Neutrophil (primary cell): Measurements from ENCODE around the gene SYCP2L.
"Not testable (repeated sequence)": the region's sequence is repeated elsewhere in the genome, so short reads cannot be mapped to it uniquely, and the experiment has no call there.

Experiments
- H3K27ac ChIP-seq: fragments of 200-600 bp; sonication (generic); 2 replicates; pipeline ENCODE4 v1.5.1; 2016; ENCODE audit warnings: mild to moderate bottlenecking, moderate library complexity
- H3K27me3 ChIP-seq: fragments of 200-600 bp; sonication (generic); 2 replicates; pipeline ENCODE4 v1.6.0; 2016; ENCODE audit warnings: mild to moderate bottlenecking
- H3K36me3 ChIP-seq: fragments of 200-600 bp; sonication (generic); 2 replicates; pipeline ENCODE4 v1.5.1; 2017
- H3K4me1 ChIP-seq, 2 experiments: fragments of 200-600 bp in 1 of 2; sonication (generic) in 1 of 2; 1 replicate in 1 of 2; 2 replicates in 1 of 2; pipeline versions ENCODE4 v1.5.1 to v1.6.1; 2013 to 2016; ENCODE audit warnings: low read depth in 1 of 2, low read length in 1 of 2, mild to moderate bottlenecking in 1 of 2, moderate library complexity in 1 of 2; ENCODE audit not compliant: control insufficient read depth in 1 of 2, insufficient read depth in 1 of 2
- H3K4me3 ChIP-seq, 2 experiments: fragments of 200-600 bp in 1 of 2; sonication (generic) in 1 of 2; 1 replicate in 1 of 2; 2 replicates in 1 of 2; pipeline ENCODE4 v1.5.1; 2013 to 2016; ENCODE audit warnings: low read depth in 1 of 2, low read length in 1 of 2, mild to moderate bottlenecking in 1 of 2, moderate library complexity in 1 of 2
- H3K9me3 ChIP-seq: fragments of 200-600 bp; sonication (generic); 2 replicates; pipeline ENCODE4 v1.5.1; 2016
- TF ChIP-seq, protein P1 (sequence below): fragments of 200-600 bp; sonication (generic); IDR thresholded peaks from 2 replicates; pipeline ENCODE4 v1.5.1; 2016; ENCODE audit warnings: antibody characterized with exemption

SYCP2L gene

DNA sequence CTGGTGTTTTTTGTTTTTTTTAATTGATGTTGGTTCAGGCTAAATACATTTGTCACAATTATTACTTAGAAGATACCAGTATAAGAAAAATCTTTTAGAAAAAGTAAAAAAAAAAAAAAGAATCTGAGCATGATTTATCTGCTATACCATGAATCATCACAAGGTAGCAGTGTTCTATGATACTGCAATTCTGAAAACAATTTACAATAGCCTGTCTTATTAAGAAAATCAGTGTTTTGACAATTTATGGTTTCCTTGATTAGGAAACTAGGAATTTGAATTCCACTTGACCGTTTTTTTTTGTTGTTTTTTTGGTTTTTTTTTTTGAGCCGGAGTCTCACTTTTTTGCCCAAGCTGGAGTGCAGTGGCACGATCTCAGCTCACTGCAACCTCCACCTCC lies 39.2 kb upstream of the SYCP2L start:
- Histone ChIP-seq H3K4me1 (no peaks in the 10 kb centered on the region), H3K4me3 (no peak overlapping the region), H3K9me3 (no peaks in the 10 kb centered on the region), H3K27ac (no peak overlapping the region), H3K36me3 (no peaks in the 10 kb centered on the region), H3K27me3 (peaks cover 31% of the 10 kb centered on the region)
- TF ChIP-seq, protein P1, sequence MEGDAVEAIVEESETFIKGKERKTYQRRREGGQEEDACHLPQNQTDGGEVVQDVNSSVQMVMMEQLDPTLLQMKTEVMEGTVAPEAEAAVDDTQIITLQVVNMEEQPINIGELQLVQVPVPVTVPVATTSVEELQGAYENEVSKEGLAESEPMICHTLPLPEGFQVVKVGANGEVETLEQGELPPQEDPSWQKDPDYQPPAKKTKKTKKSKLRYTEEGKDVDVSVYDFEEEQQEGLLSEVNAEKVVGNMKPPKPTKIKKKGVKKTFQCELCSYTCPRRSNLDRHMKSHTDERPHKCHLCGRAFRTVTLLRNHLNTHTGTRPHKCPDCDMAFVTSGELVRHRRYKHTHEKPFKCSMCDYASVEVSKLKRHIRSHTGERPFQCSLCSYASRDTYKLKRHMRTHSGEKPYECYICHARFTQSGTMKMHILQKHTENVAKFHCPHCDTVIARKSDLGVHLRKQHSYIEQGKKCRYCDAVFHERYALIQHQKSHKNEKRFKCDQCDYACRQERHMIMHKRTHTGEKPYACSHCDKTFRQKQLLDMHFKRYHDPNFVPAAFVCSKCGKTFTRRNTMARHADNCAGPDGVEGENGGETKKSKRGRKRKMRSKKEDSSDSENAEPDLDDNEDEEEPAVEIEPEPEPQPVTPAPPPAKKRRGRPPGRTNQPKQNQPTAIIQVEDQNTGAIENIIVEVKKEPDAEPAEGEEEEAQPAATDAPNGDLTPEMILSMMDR, result no peak

DNA sequence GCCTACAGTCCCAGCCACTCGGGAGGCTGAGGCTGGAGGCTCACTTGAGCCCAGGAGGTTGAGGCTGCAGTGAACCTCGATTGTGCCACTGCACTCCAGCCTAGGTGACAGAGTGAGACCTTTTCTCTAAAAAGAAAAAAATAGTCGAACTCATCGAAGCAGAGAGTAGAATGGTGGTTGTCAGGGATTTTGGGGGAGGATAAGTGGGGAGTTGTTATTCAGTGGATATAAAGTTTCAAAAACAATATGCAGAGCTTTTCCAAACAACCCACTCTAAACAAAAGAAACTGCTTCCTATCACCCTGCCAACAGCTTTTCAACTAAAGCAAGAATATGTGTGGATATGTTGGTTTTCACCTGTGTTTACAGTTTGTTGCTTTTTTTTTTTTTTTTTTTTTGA lies 37.0 kb upstream of the SYCP2L start:
- Histone ChIP-seq H3K4me1 (no peaks in the 10 kb centered on the region), H3K27me3 (peaks cover 16% of the 10 kb centered on the region), H3K27ac (no peak overlapping the region), H3K9me3 (peaks cover 3% of the 10 kb centered on the region), H3K36me3 (no peaks in the 10 kb centered on the region), H3K4me3 (no peak overlapping the region)
- TF ChIP-seq, protein P1, result no peak

DNA sequence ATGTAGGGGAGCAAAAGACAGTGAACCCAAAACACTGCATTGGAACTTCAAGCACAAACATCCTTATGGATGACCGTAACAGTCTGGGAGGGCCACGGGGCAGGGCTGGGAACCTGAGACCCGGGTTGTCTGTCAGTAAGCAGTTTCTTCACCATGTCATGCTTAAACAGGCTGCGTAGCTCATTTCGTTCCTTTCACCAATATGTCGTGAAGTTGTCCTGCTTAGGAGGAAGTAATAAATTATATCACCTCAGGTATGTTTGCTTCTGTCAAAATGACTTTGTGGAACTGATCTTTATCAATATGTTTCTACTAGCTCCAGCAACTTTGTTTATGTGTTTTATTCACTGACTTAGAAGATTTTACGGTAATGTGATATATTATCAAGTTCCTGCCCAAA lies 36.1 kb upstream of the SYCP2L start:
- Histone ChIP-seq H3K27me3 (peaks cover 16% of the 10 kb centered on the region), H3K4me1 (no peaks in the 10 kb centered on the region), H3K4me3 (no peak overlapping the region), H3K36me3 (no peaks in the 10 kb centered on the region), H3K27ac (no peak overlapping the region), H3K9me3 (peaks cover 3% of the 10 kb centered on the region)
- TF ChIP-seq, protein P1, result no peak

DNA sequence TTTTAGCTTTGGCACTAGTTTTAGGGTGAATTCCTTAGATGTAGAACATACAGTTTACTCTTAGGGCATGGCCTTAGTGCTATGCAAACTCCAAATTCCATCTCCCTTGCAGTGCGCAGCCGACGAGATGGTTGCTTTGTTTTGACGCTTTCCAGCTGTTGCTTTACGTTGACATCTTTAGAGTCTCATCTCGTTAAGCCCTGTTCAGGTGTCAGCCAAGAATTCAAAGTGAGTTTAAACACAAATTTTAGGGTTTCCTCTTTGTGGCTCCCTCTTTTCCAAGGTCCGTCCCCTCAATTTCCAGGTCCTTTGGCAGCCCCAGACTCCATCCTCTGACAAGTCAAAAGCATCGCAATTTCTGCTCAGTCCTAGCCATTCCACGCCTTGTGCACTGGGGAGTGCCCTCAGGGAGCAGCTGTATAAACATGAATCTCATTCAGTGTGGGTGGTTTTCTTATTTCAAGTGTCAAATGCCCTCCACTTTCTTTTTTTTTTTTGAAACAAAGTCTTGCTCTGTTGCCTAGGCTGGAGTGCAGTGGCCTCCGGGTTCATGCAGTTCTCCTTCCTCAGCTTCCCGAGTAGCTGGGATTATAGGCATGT lies 34.4 kb upstream of the SYCP2L start:
- H3K4me1 ChIP-seq, result no peaks in the 10 kb centered on the region
- TF ChIP-seq, protein P1, result no peak

DNA sequence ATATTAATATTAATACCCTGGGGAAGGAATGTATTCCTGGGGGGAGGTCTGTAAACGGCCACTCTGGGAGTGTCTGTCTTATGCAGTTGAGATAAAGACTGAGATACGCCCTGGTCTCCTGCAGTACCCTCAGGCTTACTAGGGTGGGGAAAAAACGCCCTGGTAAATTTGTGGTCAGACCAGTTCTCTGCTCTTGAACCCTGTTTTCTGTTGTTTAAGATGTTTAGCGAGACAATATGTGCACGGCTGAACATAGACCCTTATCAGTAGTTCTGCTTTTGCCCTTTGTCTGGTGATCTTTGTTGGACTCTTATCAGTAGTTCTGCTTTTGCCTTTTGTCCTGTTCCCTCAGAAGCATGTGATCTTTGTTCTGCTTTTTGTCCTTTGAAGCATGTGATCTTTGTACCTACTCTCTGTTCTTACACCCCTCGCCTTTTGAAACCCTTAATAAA lies 33.0 kb upstream of the SYCP2L start:
- not testable (repeated sequence) for H3K4me1 ChIP-seq, H3K27ac ChIP-seq, H3K36me3 ChIP-seq, H3K9me3 ChIP-seq, H3K4me3 ChIP-seq
- peaks cover 12% of the 10 kb centered on the region for H3K27me3 ChIP-seq

More for the DNA sequence above, 34.4 kb upstream of the SYCP2L start:
- no peaks in the 10 kb centered on the region for H3K36me3 ChIP-seq
- no peak overlapping the region for H3K4me3 ChIP-seq
- H3K27ac ChIP-seq, result no peak overlapping the region
- H3K27me3 ChIP-seq, result peaks cover 12% of the 10 kb centered on the region
- peaks cover 3% of the 10 kb centered on the region for H3K9me3 ChIP-seq

DNA sequence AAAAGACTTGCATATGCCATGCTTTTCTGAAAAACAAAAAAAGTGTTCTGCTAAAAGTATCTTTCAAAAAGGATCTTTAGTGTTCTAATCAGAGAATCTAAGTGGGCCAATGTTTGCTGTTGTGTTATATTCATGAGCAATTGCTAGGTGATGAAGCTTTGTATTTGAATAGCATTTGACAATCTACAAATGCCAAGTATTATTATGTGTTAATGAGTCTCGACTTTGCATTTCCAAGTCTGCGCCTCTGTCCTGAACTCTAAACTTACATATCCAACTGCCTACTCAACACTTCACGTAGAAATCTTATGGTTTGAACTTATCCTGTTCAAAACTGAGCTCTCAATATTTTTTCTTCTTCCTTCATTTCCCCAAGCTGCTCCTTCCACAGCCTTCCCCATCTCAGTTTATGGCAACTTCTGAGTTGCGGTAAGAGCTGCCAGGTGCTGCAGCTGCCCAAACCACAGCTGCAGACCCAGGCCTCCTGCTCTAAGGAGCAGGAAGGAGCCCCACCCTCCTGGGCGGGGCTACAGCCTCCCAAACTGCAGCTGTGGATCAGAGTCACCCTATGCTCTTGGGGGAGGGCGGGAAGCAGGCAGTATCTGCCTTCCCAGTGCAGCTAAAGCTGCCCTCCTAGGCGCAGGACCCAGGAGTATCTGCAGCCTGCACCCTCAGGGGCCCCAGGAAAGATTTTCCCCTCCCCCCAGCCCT lies 31.8 kb upstream of the SYCP2L start:
- TF ChIP-seq, protein P1, result no peak
- Histone ChIP-seq H3K4me3 (no peak overlapping the region), H3K27me3 (peaks cover 12% of the 10 kb centered on the region), H3K4me1 (no peaks in the 10 kb centered on the region), H3K9me3 (peaks cover 3% of the 10 kb centered on the region), H3K36me3 (no peaks in the 10 kb centered on the region), H3K27ac (no peak overlapping the region)
